Embryonic facial prominence (tissue), 1 donor: ENCODE measurements around the gene COG1.
"Not testable (repeated sequence)": the region's sequence is repeated elsewhere in the genome, so short reads cannot be mapped to it uniquely, and the experiment has no call there.

Experiments used
- DNase-seq: peaks from one replicate; pipeline ENCODE4 v3.0.0-alpha.2; 2016; ENCODE audit errors: extremely low spot score

The COG1 gene, protein sequence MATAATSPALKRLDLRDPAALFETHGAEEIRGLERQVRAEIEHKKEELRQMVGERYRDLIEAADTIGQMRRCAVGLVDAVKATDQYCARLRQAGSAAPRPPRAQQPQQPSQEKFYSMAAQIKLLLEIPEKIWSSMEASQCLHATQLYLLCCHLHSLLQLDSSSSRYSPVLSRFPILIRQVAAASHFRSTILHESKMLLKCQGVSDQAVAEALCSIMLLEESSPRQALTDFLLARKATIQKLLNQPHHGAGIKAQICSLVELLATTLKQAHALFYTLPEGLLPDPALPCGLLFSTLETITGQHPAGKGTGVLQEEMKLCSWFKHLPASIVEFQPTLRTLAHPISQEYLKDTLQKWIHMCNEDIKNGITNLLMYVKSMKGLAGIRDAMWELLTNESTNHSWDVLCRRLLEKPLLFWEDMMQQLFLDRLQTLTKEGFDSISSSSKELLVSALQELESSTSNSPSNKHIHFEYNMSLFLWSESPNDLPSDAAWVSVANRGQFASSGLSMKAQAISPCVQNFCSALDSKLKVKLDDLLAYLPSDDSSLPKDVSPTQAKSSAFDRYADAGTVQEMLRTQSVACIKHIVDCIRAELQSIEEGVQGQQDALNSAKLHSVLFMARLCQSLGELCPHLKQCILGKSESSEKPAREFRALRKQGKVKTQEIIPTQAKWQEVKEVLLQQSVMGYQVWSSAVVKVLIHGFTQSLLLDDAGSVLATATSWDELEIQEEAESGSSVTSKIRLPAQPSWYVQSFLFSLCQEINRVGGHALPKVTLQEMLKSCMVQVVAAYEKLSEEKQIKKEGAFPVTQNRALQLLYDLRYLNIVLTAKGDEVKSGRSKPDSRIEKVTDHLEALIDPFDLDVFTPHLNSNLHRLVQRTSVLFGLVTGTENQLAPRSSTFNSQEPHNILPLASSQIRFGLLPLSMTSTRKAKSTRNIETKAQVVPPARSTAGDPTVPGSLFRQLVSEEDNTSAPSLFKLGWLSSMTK

DNA sequence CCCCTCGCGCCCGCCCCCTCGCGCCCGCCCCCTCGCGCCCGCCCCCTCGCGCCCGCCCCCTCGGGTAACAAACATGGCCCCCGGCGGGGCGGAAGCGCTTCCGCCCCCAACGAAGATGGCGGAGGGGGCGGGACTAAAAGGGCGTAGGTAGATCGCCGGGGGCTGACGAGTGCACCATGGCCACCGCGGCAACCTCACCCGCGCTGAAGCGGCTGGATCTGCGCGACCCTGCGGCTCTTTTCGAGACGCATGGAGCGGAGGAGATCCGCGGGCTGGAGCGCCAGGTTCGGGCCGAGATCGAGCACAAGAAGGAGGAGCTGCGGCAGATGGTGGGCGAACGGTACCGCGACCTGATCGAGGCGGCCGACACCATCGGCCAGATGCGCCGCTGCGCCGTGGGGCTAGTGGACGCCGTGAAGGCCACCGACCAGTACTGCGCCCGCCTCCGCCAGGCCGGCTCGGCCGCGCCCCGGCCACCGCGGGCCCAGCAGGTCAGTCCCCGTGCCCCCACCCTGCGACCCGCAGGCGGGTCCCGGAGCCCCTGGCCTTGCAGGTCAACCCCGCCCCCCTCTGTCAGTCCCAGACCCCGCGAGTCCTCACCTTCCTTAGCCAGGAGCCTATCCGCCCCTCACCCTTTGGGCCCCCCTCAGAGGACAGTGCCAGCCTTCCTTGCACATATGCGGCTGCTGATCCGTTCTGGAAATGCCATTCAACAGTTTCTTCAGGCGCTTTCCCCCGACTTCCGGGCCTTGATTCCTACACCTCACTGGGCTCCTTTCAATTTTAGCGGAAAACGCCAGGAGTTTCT lies at the start of gene COG1:
Gene COG1 (plus strand): TSS at position 162 of the 808 bp plus-strand sequence. CDS start 15 bp downstream, at position 177.
- peak; percentile 86 for DNase-seq

DNA sequence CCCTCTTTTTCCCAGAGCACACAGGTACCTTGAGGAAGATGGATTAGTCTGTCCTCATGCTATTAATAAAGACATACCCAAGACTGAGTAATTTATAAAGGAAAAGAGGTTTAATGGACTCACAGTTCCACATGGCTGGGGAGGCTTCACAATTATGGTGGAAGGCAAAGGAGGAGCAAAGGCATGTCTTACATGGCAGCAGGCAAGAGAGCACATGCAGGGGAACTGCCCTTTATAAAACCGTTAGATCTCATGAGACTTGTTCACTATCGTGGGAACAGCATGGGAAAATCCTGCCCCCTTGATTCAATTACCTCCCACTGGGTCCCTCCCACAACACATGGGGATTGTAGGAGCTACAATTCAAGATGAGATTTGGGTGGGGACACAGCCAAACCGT lies 48.6 kb upstream of the COG1 start:
- DNase-seq = not testable (repeated sequence)

DNA sequence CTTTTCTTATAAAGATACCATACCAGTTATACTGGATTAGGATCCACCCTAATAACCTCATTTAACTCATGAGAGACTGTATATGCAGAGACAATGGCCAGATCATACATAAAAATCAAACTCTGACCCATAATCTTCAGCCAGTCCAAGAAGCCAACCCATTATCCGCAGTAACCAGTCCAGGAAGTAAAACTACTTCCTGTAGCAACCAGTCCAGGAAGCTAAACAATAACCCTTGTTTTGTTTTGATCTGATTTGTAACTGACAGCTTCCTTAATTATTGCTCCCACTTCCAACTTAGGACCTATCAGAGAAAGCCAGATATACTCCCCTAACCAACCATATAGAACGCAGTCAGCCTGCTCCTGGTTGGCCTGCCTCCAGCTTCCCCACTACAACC lies 47.2 kb upstream of the COG1 start:
- no peak for DNase-seq

DNA sequence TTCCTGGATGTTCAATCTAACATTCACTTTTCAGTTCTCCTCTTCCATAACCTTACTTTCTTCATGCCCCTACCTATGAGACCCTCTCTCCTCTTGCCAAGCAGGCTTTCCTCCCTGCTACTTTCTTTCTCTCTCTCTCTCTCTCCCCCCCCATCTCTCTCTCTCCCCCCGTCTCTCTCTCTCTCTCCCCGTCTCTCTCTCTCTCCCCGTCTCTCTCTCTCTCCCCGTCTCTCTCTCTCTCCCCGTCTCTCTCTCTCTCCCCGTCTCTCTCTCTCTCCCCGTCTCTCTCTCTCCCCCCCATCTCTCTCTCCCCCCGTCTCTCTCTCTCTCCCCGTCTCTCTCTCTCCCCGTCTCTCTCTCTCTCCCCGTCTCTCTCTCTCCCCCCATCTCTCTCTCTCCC lies 45.1 kb upstream of the COG1 start:
- not testable (repeated sequence) for DNase-seq

DNA sequence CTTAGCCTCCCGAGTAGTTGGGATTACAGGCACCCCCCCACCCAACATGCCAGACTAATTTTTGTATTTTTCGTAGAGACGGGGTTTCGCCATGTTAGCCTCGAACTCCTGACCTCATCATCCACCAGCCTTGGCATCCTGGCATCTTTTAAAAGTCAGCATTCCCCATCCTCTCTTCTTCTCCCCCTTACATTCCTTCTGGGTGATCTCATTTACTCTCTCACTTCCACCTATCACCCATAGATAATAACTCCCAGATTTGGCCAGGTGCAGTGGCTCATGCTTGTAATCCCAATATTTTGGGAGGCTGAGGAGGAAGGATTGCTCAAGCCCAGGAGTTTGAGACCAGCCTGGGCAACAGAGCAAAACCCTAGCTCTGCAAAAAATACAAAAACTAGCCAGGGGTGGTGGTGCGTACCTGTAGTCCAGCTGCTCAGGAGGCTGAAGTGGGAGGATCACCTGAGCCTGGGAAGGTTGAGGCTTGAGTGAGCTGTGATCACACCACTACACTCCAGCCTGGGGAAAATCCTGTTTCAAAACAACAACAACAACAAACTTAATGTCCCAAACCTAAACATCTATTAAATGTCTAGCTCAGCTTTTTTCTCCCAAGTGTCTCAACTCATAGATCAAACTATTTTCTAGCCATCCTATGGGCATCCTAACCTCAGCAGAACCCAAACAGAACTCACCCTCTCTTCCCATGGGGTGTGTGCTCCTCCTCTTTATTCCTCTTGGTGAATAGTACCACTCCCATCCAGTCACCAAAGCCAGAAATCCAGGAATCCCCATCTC lies 44.1 kb upstream of the COG1 start:
- no peak for DNase-seq

DNA sequence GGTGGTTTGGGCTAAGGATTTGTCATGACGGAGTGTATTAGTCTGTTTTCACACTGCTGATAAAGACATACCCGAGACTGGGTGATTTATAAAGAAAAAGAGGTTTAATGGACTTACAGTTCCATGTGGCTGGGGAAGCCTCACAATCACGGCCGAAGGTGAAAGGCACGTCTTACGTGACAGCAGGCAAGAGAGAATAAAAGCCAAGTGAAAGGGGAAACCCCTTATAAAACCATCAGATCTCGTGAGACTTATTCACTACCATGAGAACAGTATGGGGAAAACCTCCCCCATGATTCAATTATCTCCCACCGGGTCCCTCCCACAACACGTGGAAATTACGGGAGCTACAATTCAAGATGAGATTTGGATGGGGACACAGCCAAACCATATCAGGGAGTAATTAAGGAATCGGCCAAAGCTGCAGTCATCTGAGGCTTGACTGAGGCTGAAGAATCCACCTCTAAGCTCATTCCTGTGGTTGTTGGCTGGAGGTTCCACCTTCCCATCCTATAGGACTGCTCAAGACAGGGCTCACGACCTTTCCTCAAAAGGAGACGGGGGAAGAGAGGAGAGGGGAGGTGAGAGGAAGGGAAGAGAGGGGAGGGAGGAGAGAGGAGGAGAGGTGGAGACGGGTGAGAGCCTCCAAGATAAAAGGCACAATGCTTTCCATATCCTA lies 42.1 kb upstream of the COG1 start:
- DNase-seq = not testable (repeated sequence)

DNA sequence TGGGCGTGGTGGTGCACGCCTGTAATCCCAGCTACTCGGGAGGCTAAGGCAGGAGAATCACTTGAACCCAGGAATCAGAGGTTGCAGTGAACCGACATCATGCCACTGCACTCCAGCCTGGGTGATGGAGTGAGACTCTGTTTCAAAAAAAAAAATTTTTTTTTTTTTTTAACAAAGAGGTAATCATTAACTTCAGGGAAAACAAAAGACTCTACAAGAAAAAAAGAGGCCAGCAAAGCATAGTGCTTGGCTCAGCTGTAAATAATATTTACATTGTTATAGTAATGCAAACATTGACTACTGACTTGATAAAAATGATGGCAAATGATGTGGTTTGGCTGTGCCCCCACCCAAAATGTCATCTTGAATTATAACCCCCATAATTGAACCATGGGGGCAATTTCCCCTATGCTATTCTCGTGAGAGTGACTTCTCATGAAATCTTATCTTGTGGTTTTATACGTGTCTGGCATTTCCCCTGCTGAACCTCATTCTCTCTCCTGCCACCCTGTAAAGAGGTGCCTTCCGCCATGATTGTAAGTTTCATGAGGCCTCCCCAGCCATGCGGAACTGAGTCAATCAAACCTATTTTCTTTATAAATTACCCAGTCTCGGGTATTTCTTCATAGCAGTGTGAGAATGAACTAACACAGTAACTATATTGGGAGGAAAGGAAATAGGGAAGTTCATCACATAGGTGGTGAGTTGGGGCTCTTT lies 40.8 kb upstream of the COG1 start:
- DNase-seq = no peak

DNA sequence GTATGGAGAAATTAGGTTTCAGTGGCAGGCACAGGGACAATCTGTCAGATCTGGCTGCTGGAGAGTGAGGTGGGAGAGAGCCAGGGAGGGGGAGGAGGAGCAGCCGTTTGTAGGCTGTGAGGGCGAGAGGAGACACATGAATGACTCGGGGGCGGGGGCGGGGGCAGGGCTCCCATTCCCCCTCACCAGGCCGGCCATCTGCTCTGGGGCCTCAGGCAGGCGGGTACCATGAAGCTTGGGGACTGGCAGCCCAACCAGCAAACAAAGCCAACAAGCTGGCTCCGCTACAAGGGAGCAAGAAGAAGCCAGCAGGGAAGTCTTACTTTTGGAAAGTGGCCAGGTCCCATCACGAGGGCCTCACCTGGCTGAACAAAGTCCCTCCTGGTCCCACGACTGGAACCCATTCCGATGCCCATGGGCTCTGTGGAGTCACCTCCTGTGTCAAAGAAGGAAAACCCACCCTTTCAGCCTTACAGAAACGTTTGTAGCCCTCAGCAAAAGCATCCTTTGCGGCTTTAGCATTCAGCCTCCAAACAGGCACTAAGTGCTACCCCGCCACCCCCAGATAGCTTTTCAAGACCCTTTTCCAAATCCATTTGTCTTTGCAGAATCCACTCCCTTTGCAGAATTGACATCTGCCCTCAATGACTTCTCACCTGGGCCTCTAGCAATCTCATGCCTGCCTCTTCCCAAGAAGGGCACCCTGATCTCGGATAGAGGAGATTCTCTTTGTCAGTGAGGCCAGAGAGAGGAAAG lies 37.3 kb upstream of the COG1 start:
- DNase-seq = no peak

DNA sequence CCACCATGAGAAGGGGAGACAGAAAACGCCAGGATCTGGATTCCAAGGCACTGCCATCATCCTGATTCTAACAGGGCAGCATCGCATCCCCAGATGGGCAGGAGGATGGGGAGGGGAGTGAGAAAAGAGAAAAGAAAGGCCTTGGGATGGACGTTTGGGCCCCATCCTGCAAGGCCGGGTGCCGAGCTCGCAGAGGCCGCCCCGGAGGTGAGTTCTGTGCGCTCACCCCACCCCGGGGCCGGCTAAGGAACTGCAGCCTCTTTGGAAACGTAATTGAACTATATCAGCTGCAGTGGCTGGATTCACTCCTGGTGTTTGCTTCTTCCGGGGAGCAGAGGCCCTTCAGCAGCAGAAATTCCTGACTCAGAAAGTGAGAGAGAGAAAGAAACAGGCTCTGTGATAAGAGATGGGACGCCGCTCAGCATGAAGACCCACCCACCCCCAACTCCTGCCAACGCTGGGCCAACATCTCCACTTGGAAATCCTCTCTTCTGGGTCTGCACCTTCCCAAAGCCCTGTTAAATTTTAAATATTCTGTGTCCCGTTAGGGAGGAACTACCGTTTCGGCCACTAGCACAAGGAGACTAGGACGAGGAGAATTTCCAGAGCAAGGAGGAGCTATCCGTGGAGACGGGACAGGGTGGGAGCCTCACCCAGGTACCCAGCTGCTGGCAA lies 36.6 kb upstream of the COG1 start:
- no peak for DNase-seq

DNA sequence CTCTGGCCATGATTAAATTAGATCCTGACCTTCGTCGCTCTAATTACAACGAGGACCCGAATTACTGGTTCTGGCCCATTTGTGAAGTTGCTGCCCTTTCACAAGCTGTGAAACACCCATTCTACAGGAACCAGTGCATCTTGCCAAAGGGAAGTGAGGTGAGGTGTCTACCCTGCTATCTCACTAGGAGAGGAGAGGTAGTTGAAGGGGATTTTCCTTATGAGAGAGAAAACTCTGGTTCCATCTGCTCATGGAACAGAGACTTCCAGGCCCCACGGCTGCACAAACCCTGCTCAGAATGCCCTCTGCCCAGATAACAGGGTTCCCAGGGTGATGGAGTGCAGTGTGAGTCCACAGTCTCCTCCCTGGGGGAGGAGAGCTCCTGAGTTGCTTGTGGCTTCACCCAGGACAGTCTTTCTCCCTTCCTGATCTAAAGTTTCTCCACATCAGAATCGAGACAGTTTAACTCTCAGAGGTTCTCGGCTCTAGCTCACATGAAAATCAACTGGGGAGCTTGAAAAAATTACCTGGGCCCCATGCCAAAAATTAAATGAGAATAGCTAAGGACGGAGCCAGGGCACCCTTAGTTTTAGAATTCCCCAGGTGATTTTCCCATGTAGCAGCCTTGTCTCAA lies 35.9 kb upstream of the COG1 start:
- DNase-seq = no peak

DNA sequence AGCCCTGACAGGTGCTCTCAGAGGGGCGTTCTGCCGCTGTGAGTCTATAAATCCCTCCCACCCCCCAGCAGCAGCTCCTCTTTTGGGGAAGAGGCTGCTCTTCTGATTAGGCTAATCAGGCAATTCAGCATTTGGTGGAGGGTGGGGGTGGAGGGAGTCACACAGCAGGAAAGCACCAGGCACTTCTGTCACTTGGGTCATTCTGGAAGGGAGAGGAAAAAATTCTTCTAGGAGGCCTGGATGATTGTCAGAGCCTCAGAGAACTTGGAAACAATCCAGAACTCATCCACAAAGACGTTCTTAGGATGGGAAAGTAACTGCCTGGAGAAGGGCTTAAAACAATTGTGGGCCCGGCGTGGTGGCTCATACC lies 35.3 kb upstream of the COG1 start:
- DNase-seq = no peak

DNA sequence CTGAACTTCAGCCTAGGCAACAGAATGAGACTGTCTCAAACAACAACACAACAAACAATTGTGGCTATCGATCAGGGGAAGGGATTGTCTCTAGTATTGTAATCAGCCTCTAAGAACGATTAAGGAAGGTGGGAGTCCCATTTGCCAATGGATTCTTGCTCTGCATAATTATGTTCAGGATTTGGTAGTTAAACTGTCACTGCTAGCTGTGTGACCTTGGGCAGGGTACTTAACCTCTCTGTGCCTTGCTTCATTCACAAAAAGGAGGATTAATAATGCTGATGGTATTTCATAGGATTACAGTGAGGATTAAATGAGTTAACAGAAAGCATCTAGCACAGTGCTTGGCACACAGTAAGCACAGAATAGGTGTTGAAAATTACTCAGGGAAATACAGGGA lies 34.7 kb upstream of the COG1 start:
- DNase-seq = no peak

DNA sequence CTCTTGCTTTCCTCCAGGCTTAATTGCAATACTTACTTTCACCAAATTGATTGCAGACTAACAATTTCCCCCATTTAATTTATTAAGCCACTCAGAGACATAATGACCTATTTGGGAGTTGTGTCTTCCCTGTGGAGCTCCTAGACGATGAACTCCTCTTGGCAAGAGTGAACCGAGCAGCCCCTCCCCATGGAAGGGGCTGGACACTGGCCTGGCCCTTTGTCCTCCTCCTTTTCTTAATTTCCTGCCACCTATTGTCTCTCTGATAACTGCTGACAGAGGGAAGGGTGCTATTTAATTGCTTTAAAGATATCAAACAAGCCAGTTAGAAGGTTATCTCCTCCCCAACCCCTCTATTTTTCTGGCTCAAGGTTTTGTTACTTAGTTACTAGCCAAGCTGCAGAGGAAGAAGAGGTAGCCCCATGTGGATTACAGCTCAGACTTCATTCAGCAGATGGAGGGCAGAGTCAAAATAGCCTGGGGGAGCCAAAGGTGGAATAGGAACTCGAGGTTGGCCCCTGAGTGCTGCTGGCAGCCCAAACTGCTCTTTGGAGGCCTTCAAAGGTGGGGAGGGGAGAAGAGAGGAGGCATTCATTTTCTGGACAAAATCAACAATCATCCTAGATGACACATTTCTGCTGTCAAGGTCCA lies 31.8 kb upstream of the COG1 start:
- DNase-seq = no peak

DNA sequence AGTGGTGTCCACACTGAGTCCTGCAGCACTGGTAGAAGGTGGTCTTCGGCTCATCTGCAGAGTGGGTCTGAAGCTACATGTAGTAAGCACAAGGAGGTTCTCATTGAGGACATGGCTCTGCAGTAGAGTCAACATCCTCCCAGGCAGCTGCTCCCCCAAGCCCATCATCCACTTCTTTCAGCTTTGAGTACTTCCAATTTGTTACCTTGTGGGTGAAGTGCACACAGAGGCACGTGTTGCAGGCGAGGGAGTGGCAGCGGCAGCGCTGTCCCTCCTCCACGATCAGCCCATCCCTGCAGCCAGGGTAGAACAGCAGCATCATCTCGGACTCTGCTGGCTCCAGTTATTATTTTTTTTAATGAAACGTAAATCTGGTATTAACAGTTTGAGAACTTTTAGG lies 29.8 kb upstream of the COG1 start:
- DNase-seq = no peak

DNA sequence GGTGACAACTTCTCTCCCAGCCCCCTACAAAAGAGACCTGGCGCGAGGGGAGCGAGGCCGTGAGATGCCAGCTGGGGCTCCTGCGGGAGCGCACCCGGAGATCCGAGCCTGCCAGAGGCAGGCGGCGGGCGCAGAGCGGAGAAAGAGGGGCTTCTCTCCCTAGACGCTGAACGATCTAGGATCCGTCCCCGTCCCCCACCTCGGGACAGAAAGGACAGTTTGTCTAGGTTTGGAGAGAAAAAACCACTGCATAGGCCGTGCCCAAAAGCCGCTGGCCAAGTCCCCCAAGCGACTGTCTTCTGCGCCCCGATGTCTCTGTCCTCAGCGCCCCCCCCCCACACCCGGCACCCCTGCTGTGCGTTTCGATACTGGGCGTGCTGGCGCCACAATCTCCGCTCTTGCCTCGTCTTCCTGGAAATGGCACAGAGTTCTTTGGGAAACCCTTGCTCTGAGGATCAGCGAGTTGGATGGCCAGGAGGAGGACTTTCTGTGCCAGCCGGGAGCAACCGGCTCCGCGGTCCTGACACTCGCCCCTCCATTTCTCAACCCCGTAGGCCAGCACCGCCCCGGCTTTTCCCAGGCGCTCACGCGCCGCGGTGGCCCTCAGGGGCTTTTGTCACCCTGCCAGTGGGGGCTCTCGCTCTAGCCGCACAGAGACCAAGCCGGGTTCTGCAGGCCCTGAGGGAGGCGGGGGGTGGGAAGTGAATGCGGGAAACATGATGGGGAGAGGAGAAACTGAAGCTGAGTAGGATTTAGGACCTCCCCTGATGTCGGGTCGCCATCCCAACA lies 27.0 kb upstream of the COG1 start:
- no peak for DNase-seq

DNA sequence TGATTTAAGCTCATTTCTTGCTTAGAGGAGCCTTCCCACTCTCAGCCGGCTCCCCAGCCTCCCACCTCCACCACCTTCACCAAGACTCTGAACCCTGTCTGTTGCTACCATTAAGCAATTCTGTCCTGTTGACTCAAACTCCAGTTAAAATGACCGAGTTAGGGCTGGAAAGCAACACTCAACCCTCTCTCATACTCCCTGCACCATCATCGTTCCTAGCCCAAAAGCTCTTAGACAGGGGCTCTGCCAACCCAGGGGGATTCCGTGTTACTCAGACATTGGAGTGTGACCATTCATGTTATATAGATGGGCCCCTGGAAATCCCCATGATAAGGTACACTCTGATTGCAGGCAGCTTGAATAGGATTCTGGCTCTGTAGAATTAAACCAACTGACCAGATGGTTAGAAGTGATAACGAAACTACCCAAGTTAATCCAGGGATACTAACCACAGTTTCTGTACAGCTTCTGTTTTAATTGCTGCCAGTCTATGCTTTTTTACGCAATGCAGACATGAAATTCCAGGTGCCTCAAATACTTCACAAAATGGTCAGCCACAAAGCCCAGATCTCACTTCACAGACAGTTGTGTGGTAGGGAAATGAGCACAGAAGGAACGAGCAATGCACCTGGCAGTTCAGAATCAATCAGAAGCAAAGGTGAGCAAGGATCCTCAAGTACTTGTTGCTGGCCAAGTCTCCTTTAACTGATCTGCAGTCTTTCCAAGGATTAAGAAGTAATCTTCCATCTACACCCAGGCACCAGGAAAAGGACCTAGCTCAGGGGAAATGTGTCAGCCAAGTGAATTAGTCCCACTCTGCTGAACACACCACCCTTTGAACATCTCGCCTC lies 25.9 kb upstream of the COG1 start:
- no peak for DNase-seq
